Vagina (tissue), 2 donors: ENCODE measurements around the gene TSC22D2.

ENCODE experiments used
- POLR2AphosphoS5 ChIP-seq, 2 donors: sonication (generic); formaldehyde crosslinking; IDR thresholded peaks; one replicate each; pipeline ENCODE4 v1.9.0; 2017; ENCODE audit warnings: antibody characterized with exemption in 2 of 2, mild to moderate bottlenecking in 2 of 2, low read depth in 1 of 2; ENCODE audit not compliant: insufficient read depth in 1 of 2
- TF ChIP-seq, protein P1 (sequence below), 3 experiments: fragments of 450-650 bp in 2 of 3; fragments of 200-600 bp in 1 of 3; sonication (generic) in 1 of 3; IDR thresholded peaks; one replicate each; pipeline ENCODE4 v1.5.1; 2017 to 2019; ENCODE audit warnings: antibody characterized with exemption in 3 of 3, mild to moderate bottlenecking in 2 of 3, moderate library complexity in 2 of 3

- TF ChIP-seq, protein P1, sequence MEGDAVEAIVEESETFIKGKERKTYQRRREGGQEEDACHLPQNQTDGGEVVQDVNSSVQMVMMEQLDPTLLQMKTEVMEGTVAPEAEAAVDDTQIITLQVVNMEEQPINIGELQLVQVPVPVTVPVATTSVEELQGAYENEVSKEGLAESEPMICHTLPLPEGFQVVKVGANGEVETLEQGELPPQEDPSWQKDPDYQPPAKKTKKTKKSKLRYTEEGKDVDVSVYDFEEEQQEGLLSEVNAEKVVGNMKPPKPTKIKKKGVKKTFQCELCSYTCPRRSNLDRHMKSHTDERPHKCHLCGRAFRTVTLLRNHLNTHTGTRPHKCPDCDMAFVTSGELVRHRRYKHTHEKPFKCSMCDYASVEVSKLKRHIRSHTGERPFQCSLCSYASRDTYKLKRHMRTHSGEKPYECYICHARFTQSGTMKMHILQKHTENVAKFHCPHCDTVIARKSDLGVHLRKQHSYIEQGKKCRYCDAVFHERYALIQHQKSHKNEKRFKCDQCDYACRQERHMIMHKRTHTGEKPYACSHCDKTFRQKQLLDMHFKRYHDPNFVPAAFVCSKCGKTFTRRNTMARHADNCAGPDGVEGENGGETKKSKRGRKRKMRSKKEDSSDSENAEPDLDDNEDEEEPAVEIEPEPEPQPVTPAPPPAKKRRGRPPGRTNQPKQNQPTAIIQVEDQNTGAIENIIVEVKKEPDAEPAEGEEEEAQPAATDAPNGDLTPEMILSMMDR (IDR thresholded peaks at IDR 0.05): no peak
- TF ChIP-seq POLR2AphosphoS5 (IDR thresholded peaks at IDR 0.05; ENCODE audit: insufficient read depth in 1 of 2, low read depth in 1 of 2): no peak
Measured at GRCh38 chr3:150384296-150385212, 23.5 kb upstream of the TSC22D2 start.
